Measurements from ENCODE around the gene CNTN5.

- TF ChIP-seq POLR2A (IDR thresholded peaks at IDR 0.05; ENCODE audit: low read length) (no peak), GATA1 (IDR thresholded peaks at IDR 0.05; ENCODE audit: low read depth, low read length) (no peak)
Measured at GRCh38 chr11:99098751-99099150, 78.0 kb downstream of the CNTN5 start.
